ENCODE results near the gene B4GALT6. TPM values are rescaled to one million over a fixed set of nuclear protein-coding genes. Genes with fewer than 3 reads are reported as not detected.

B4GALT6 gene
- total RNA-seq, 6 donors from 2014 or later: 0.55 to 3.4 (median 1.8) TPM; not detected in 1

GRCh38 chr18:31646332-31647126 is 37.9 kb downstream of the B4GALT6 start:
- ATAC-seq (ENCODE audit: low FRiP score in 2 of 2) (no peak), DNase-seq (no peak)
- TF ChIP-seq POLR2AphosphoS5 (IDR thresholded peaks at IDR 0.05) (no peak), CTCF (IDR thresholded peaks at IDR 0.05) (no peak), EP300 (IDR thresholded peaks at IDR 0.05) (no peak)

GRCh38 chr18:31645411-31645810 is 39.0 kb downstream of the B4GALT6 start:
- Histone ChIP-seq H3K4me3 (no peak overlapping the region), H3K4me1 (no peaks in the 10 kb centered on the region), H3K9me3 (no peaks in the 10 kb centered on the region), H3K36me3 (no peaks in the 10 kb centered on the region), H3K27me3 (no peaks in the 10 kb centered on the region), H3K27ac (no peak overlapping the region)
- DNase-seq: no peak
- WGBS, 2 donors: 95 to 96% methylated on average over 4 of the region's 4 CpGs
- TF ChIP-seq POLR2A (IDR thresholded peaks at IDR 0.05) (no peak), CTCF (IDR thresholded peaks at IDR 0.05) (no peak), POLR2AphosphoS5 (IDR thresholded peaks at IDR 0.05) (no peak), EP300 (IDR thresholded peaks at IDR 0.05) (no peak)
- ATAC-seq (ENCODE audit: low FRiP score in 2 of 2): no peak

More at GRCh38 chr18:31646332-31647126, 37.9 kb downstream of the B4GALT6 start:
- Histone ChIP-seq H3K4me1 (no peaks in the 10 kb centered on the region), H3K36me3 (no peaks in the 10 kb centered on the region), H3K27ac (no peak overlapping the region), H3K27me3 (no peaks in the 10 kb centered on the region), H3K4me3 (no peak overlapping the region), H3K9me3 (no peaks in the 10 kb centered on the region)
- WGBS, 2 donors: 65 to 71% methylated on average over 7 of the region's 7 CpGs

- no peaks in the 10 kb centered on the region for H3K9me3 ChIP-seq
- H3K4me3 ChIP-seq: no peak overlapping the region
- H3K36me3 ChIP-seq: no peaks in the 10 kb centered on the region
- ATAC-seq (ENCODE audit: low FRiP score in 2 of 2): no peak
- no peaks in the 10 kb centered on the region for H3K4me1 ChIP-seq
- H3K27ac ChIP-seq: no peak overlapping the region
- H3K27me3 ChIP-seq: no peaks in the 10 kb centered on the region
- no peak for TF ChIP-seq POLR2AphosphoS5 (IDR thresholded peaks at IDR 0.05)
- WGBS, 2 donors: 87% methylated on average over 4 of the region's 4 CpGs
- DNase-seq: no peak
These were observed 41.4 kb downstream of the B4GALT6 start for GRCh38 chr18:31643003-31643402.

GRCh38 chr18:31637445-31637844 is 46.9 kb downstream of the B4GALT6 start:
- Histone ChIP-seq H3K27ac (no peak overlapping the region), H3K4me3 (no peak overlapping the region), H3K27me3 (no peaks in the 10 kb centered on the region), H3K9me3 (no peaks in the 10 kb centered on the region), H3K36me3 (no peaks in the 10 kb centered on the region), H3K4me1 (no peaks in the 10 kb centered on the region)
- ATAC-seq (ENCODE audit: low FRiP score in 2 of 2): no peak
- WGBS, 2 donors: 81 to 99% methylated on average over 3 of the region's 3 CpGs
- no peak for TF ChIP-seq POLR2A (IDR thresholded peaks at IDR 0.05)
- no peak for TF ChIP-seq POLR2AphosphoS5 (IDR thresholded peaks at IDR 0.05)
- no peak for TF ChIP-seq CTCF (IDR thresholded peaks at IDR 0.05)
- DNase-seq: no peak

- H3K27ac ChIP-seq: no peak overlapping the region
- no peaks in the 10 kb centered on the region for H3K4me1 ChIP-seq
- no peak overlapping the region for H3K4me3 ChIP-seq
- no peak for ATAC-seq (ENCODE audit: low FRiP score in 2 of 2)
- no peaks in the 10 kb centered on the region for H3K9me3 ChIP-seq
- H3K27me3 ChIP-seq: no peaks in the 10 kb centered on the region
- no peak for DNase-seq
- no peaks in the 10 kb centered on the region for H3K36me3 ChIP-seq
- TF ChIP-seq POLR2A (IDR thresholded peaks at IDR 0.05) (no peak), EP300 (IDR thresholded peaks at IDR 0.05) (no peak), CTCF (IDR thresholded peaks at IDR 0.05) (no peak), POLR2AphosphoS5 (IDR thresholded peaks at IDR 0.05) (no peak)
These were observed 48.0 kb downstream of the B4GALT6 start for GRCh38 chr18:31636387-31636786.

Data from upper lobe of left lung (tissue), 6 donors.